PFSK-1 (cell line): ENCODE measurements around the gene SPO11.

Experiments used
- FOXP2 ChIP-seq: optimal IDR thresholded peaks from 2 replicates; pipeline ENCODE3; 2011; ENCODE audit warnings: borderline replicate concordance, control low read depth, inconsistent platforms; ENCODE audit not compliant: insufficient read depth; ENCODE audit errors: extremely low read length, extremely low read depth
- POLR2AphosphoS5 ChIP-seq: IDR thresholded peaks from 2 replicates; pipeline ENCODE4 v1.6.1; 2012; ENCODE audit warnings: low read depth, mild to moderate bottlenecking, control low read depth, low read length, moderate library complexity
- SIN3A ChIP-seq: IDR thresholded peaks from 2 replicates; pipeline ENCODE4 v1.6.1; 2012; ENCODE audit warnings: mild to moderate bottlenecking, low read length, moderate library complexity, borderline replicate concordance; ENCODE audit not compliant: insufficient read depth
- TAF1 ChIP-seq: IDR thresholded peaks from 2 replicates; pipeline ENCODE4 v1.6.1; 2012; ENCODE audit warnings: low read length, control low read depth, borderline replicate concordance; ENCODE audit not compliant: insufficient read depth
- TF ChIP-seq, protein P1 (sequence below), 2 experiments: IDR thresholded peaks; 2 replicates each; pipeline versions ENCODE4 v1.6.1 to v1.8.0; 2011 to 2012; ENCODE audit warnings: low read depth in 2 of 2, low read length in 2 of 2, control low read depth in 1 of 2, inconsistent platforms in 1 of 2, mild to moderate bottlenecking in 1 of 2, moderate library complexity in 1 of 2; ENCODE audit not compliant: insufficient read depth in 1 of 2

DNA sequence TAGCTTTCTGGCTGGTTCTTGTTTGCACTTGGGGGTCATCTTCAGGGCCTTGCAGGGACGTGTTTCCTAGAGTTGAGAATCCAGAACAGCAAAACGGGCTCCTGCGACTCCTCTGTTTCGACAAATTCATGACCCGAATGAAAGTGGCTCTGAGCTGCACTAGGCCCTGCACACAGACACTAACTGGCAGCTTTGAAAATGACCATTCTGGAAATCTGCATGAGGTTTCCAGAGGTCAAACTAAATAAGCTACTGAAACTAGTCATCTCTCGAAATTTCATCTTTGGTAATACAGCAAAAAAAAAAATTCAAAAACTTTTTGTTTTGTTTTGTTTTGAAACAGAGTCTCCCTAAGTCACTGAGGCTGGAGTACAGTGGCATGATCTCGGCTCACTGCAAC, 47.7 kb upstream of the SPO11 start:
- no peak for TF ChIP-seq TAF1
- no peak for TF ChIP-seq POLR2AphosphoS5
- TF ChIP-seq FOXP2: no peak
- TF ChIP-seq, protein P1, sequence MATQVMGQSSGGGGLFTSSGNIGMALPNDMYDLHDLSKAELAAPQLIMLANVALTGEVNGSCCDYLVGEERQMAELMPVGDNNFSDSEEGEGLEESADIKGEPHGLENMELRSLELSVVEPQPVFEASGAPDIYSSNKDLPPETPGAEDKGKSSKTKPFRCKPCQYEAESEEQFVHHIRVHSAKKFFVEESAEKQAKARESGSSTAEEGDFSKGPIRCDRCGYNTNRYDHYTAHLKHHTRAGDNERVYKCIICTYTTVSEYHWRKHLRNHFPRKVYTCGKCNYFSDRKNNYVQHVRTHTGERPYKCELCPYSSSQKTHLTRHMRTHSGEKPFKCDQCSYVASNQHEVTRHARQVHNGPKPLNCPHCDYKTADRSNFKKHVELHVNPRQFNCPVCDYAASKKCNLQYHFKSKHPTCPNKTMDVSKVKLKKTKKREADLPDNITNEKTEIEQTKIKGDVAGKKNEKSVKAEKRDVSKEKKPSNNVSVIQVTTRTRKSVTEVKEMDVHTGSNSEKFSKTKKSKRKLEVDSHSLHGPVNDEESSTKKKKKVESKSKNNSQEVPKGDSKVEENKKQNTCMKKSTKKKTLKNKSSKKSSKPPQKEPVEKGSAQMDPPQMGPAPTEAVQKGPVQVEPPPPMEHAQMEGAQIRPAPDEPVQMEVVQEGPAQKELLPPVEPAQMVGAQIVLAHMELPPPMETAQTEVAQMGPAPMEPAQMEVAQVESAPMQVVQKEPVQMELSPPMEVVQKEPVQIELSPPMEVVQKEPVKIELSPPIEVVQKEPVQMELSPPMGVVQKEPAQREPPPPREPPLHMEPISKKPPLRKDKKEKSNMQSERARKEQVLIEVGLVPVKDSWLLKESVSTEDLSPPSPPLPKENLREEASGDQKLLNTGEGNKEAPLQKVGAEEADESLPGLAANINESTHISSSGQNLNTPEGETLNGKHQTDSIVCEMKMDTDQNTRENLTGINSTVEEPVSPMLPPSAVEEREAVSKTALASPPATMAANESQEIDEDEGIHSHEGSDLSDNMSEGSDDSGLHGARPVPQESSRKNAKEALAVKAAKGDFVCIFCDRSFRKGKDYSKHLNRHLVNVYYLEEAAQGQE (IDR thresholded peaks at IDR 0.05; ENCODE audit: insufficient read depth in 1 of 2, low read depth in 2 of 2, low read length in 2 of 2): no peak
- TF ChIP-seq SIN3A: no peak
